ENCODE measurements around the gene LACTBL1. TPM values are rescaled to one million over a fixed set of nuclear protein-coding genes. Genes with fewer than 3 reads are reported as not detected.
"Not testable (repeated sequence)": the region's sequence is repeated elsewhere in the genome, so short reads cannot be mapped to it uniquely, and the experiment has no call there.

The LACTBL1 gene
- total and polyA plus RNA-seq, 2 experiments from 2014 or later: not detected

GRCh38 chr1:23018661-23019093 is 46.0 kb upstream of the LACTBL1 start (continued):
- TF ChIP-seq ZNF462 (CRISPR knock-in tag; IDR thresholded peaks at IDR 0.05) (no peak), ETS1 (IDR thresholded peaks at IDR 0.05) (no peak), ZNF331 (CRISPR knock-in tag; IDR thresholded peaks at IDR 0.05; ENCODE audit: low read depth) (no peak), EZH2phosphoT487 (IDR thresholded peaks at IDR 0.05; ENCODE audit: unreplicated experiment) (no peak), ZNF114 (CRISPR knock-in tag; IDR thresholded peaks at IDR 0.05) (no peak), JUNB (IDR thresholded peaks at IDR 0.05; ENCODE audit: unreplicated experiment) (no peak), EZH2 (IDR thresholded peaks at IDR 0.05; ENCODE audit: low read depth, unreplicated experiment) (no peak)

GRCh38 chr1:23013657-23014056 is 41.0 kb upstream of the LACTBL1 start:
- peak overlapping the region; percentile 26; the same call in 1 of the 2 replicates for H3K4me2 ChIP-seq
- TF ChIP-seq ZNF114 (CRISPR knock-in tag; IDR thresholded peaks at IDR 0.05): no peak
- Mint-ChIP-seq H3K4me1 (peaks cover 14% of the 10 kb centered on the region; the same call in 2 of the 3 replicates), H3K27me3 (ENCODE audit: insufficient read depth, low read depth, poor library complexity) (no peaks in the 10 kb centered on the region), H3K27ac (peak overlapping the region; percentile 45; the same call in 1 of the 2 replicates), H3K36me3 (ENCODE audit: low read depth) (no peaks in the 10 kb centered on the region), H3K9me3 (no peaks in the 10 kb centered on the region), H3K4me3 (no peak overlapping the region)
- peak; percentile 65 for DNase-seq (ENCODE audit: low spot score)
- H3F3A ChIP-seq (replicated peaks; ENCODE audit: low read depth): no peaks in the 10 kb centered on the region
- H3K27ac ChIP-seq (ENCODE audit: low read depth): no peak overlapping the region
- H3K9me2 ChIP-seq (ENCODE audit: insufficient read depth): no peaks in the 10 kb centered on the region
- H2AFZ ChIP-seq: no peak overlapping the region
- H3K4me1 ChIP-seq (ENCODE audit: insufficient read depth): no peaks in the 10 kb centered on the region
- H3K79me2 ChIP-seq (replicated peaks; ENCODE audit: insufficient read depth): no peaks in the 10 kb centered on the region
- no peaks in the 10 kb centered on the region for H3K36me3 ChIP-seq (ENCODE audit: insufficient read depth)
- peak; percentile 89 for ATAC-seq
- no peaks in the 10 kb centered on the region for H3K27me3 ChIP-seq (ENCODE audit: insufficient read depth)
- no peak overlapping the region for H3K4me3 ChIP-seq
- no peaks in the 10 kb centered on the region; the same call in 1 of the 2 replicates for H4K20me1 ChIP-seq (replicated peaks; ENCODE audit: insufficient read depth)

- H3K9me2 ChIP-seq (ENCODE audit: insufficient read depth); H3K27ac ChIP-seq (ENCODE audit: low read depth); H3K4me1 Mint-ChIP-seq; H3K4me1 ChIP-seq (ENCODE audit: insufficient read depth); H3F3A ChIP-seq (replicated peaks; ENCODE audit: low read depth); H2AFZ ChIP-seq; H3K36me3 Mint-ChIP-seq (ENCODE audit: low read depth); ATAC-seq; H3K27me3 Mint-ChIP-seq (ENCODE audit: insufficient read depth, low read depth, poor library complexity); H3K27ac Mint-ChIP-seq; DNase-seq (ENCODE audit: low spot score); H3K4me3 ChIP-seq; H3K36me3 ChIP-seq (ENCODE audit: insufficient read depth); H3K4me2 ChIP-seq; H3K79me2 ChIP-seq (replicated peaks; ENCODE audit: insufficient read depth); H3K27me3 ChIP-seq (ENCODE audit: insufficient read depth); H3K4me3 Mint-ChIP-seq; H4K20me1 ChIP-seq (replicated peaks; ENCODE audit: insufficient read depth); H3K9me3 Mint-ChIP-seq: not testable (repeated sequence)
These were observed 37.4 kb upstream of the LACTBL1 start for GRCh38 chr1:23010025-23010424.
